Stimulated activated CD4-positive, alpha-beta T cell treated with anti-CD3 and anti-CD28 coated beads, Interleukin-4, amount 100 ng/mL, for 4 hours (primary cell): ENCODE data around the gene STX18.

ENCODE experiments used
- DNase-seq, 2 experiments: peaks; one replicate each; pipeline ENCODE4 v3.0.0-alpha.2; 2020

The STX18 gene

DNA sequence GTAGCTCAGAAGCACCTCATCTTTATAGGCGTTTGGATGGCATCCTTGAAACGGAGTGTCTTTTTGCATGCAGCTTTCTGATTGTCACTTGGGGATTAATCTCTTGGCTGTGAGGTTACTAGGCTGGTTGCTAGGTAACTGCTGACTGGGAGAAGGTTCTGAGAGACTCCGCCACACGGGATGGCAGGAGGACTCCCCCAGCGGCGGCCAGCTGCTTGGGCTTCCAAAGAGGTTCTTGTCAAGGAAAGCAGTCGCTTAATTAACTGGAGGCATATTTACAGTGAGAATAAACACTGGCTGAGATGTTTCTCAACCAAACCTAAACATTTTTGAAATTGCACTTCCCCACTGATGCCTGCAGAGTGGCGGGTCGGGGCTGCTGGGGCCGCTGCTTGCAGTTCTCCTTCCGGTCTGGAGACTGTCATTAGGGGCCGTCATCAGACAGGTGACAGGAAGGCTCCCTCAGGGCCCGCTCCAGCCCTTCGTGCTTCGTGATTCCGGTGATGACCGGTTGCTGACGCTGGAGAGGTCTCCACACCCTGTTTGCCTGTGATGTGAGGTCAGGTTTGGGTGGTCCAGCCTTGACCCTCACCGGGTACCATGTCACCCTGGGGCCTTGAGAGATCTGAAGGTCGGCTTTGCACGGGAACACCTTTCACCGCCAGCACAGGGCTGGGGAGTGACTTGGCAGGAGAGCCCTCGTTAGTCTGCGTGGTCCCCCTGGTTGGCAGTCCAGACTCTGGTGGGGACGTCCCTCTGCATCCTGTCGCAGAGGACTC is 145.8 kb downstream of the STX18 start:
- no peak for DNase-seq

DNA sequence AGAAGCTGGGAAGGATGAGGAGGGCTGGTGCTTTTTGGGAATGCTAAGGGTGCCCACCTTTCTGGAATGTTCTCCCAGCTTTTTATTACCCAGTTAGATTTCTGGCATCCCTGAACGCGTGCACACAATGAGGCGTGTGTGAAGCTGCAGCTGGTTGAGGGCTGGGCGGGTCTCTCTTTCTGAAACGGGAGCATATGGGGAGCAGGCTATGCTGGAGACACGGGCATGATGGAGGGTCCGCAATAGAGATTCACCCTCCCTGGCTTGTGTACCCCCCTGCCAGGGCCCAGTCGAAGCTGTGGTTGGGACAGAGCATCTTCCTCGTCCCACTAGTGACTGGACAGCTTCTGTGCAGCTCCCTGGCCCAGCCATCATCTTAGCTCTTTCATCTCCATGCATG is 146.5 kb downstream of the STX18 start:
- DNase-seq = no peak

DNA sequence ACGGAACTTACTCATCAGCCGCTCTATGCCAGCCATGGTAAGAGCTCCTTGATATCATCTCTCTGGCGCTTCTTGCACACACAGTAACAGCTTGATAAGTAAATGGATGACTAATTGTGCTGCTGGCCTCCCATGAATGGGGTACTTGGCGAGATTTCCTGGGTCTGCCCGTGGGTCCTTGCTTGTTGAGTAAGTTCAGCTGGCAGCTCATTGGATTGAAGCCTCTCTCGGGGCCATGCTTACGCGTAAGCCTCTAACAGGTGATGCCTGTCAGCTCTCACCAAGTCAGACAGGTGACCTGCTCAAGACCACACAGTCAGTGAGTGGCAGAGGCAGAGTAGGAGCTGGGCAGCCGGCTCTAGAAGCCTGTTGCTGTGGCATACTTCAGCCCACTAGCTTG is 147.2 kb downstream of the STX18 start:
- DNase-seq = no peak

DNA sequence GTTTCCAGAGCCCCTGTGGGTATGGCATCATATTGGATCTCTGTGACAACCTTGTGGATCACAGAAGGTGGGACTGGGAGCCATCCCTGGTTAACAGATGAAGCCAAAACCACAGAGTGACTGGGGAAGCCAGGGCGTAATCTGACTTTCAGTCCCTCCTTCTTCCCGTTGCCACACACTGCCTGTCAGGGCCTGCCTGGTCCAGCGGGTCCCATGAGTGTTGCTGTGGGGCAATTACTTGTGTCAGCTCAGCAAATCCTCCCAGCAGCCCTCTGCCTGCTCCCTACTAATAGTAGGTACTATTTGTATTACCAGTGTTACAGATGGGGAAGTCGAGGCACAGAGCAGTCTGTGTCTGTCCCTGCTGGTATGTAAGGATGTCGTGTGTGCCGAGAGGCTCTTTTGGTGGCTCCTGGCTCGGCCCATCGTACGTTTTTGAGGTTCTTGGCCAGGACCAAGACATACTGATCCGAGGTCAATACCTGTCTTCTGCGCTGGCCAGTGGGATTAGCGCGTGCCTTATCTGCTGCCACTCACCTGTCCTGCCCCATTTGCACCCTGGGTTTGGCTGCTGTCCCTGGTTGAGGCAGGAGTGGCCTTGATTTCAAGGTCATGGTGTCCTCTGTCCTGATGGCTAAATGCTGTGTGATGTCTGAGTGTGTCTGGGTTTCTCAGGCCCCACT is 149.2 kb downstream of the STX18 start:
- no peak for DNase-seq

DNA sequence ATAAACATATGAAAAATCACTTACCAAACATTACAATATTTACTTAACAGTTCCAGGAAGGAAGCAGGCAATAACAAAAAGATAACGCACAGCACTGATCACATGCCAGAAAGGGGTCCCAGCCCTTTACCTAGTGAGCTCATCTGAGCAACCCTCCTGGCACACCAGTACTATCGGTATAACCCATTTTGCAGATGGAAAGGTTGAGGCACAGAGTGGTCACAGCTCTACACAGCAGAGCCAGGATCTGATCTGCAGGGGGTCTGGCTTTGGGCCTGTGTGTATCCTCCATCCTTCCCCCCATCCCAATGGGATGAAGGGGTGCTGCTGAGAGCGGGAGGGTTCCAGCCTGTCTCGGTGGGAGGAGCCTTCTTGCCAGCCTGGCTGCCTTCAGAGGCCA is 150.0 kb downstream of the STX18 start:
- no peak for DNase-seq

DNA sequence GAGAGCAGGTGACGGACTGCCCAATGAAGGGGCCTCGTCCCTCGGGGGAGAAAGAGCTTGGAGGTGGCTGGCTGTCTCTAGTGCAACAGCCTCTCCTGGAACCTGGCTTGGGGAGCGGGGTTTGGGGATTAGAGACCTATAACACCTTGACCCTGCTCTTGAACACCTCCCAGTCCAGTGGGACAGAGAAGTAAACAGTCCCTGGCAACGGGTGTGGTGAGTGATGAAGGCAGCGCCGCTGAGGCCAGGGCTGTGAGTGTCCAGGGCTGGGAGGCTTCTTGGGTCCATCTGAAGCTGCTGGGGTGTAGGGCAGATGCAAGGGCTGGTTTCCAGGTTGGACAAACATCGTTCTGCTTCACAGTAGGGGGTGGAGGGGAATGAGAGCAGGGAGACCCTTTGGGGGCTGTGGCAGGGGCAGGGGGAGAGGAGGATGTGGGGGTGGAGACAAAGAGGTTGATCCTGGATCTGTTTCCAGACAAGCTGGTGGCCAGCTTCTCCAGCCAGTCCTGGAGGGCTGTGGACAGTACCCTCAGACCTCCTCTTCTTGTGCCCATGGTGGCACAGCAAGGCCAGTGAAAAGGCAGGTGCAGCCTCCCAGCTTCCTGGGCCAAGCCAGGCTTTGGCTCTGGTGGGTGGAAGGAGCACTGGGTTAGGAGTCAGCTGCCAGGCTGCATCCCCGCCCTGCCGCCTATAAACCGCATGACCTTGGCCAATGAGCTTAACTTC is 151.2 kb downstream of the STX18 start:
- no peak for DNase-seq

DNA sequence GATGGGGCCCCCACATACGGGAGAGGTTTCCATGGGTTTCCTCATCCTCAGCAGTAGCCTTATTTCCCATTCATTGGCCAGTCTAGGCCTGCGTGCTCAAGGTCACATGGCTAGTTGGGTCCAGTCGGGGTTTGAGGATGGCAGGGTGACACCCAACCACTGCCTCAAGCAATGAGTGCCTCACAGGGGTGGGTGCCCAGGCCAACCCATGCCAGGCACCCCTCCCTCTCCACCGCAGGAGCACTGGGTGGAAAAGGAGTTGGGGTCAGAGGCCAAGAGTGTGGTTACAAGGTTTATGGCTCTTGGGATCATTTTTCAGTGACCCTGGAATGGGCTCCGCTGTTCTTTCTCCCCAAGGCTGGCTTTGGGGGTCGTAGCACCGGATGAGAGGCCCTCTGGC is 151.8 kb downstream of the STX18 start:
- no peak for DNase-seq

DNA sequence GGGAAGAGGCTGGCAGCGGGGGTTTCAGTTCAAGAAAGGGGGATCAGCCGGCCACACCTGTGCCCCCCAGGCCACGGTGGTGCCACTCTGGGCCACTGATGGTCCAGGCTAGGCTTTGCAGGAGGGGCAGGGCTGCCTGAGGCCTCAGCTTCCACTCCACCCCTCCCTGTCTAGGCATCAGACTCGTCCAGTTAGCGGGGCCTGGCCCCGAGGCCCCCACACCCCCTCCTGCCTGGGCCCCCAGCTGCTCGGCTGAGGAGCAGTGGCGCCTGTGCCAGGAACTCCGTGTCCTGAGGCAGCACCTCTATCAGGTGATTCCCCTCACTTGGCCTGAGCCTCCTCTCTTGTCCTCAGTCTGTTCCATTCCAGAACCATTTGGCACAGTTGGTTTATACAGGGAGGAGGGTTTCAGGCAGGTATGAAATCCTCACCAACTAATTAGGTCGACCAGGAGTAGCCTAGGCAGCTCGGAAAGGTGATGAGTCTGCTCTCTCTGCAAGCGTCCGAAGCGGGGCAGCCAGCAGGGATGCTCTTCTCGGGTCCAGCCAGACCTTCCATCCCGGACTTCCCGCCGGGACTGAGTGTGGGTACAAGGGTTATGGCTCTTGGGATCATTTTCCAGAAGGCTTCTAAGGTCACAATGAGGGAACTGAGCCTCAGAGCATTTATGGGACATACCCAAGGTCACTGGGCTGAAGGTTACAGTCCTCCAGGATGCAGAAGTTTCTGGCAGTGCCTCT is 152.8 kb downstream of the STX18 start:
- DNase-seq = no peak

DNA sequence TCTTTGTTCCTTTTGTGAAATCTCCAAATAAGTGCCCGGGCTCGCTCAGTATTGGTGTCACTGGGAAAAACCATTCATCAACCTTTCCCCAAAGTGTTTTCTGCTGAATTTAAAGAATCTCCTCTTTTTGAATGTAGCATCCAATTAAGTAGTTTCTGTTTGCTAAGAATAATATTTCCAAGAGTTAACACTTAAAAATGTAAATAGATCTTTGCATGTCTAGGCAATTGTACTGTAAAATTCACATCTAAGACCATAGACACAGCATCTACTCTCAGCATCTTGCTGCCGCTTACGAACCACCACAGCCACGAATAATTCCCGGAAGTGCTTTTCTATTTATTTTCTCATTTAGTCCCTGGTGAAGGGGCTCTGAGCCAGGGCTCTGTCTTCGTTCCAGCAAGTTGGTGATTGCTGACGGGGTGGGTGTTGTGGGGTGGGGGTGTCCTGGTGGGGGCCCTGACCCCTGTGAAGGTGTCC is 153.5 kb downstream of the STX18 start:
- no peak for DNase-seq

DNA sequence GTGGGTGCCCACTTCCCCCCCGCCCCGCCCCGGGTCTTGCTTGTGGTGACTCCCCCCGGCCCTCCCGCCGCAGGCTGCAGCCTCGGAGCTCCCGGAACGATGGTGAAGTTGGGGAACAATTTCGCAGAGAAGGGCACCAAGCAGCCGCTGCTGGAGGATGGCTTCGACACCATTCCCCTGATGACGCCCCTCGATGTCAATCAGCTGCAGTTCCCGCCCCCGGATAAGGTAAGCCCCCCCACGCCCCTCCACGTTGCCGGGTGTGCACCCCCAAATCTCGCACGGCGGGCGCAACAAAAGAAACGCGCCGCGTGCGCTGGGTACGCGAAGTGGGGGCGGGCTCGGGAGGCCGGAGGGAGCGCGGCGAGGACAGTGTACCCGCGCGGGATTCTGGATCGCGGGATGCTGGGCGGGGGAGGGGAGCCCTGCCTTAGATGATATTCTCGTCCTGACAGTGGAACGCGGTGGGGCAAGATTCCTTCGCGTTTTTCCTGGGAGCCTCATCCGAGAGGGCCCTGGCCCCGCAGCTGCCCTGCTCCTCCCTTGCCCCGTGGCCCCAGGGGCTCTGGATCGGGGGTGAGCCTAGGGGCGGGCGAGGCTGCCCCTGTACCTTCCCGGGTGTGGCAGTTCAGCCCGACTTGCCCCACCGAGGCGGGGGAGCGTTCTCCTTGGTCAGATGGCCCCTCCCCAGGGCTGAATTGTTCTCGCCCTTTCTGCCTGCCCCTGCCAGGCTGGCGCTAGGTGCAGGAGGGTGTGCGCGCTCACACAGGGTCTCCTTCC is 154.1 kb downstream of the STX18 start:
- no peak for DNase-seq

DNA sequence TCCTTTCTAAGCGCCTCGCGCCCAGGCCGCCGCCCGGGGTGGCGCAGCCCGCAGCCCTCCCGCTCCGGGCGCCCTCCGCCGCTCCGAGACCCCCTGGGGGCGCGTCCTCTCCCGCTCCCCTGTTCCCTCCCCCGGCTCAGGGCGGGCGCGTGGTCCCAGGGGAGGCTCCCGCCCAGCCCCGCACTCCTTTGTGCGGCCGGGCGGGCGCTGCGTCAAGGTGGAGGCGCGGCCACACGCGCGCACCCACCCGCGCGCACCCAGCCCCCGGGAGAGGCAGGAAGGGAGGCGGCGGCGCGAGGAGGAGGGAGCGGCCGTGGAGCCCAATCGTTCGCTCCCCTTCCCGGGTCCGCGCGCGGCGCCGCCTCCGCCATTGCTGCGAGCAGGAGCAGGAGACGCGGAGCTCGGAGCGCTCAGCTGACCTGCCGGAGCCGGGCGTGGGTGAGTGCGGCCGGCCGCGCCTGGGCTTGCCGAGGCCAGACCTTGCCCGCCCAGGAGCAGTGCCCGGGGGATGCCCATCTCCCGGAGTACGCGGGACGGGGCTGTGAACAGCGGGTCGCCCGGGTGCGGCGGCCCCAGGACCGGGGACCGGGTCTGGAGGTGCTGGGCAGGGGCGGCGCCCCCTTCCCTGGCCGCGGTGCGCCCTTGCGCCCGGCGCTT is 155.0 kb downstream of the STX18 start, which contains the start of gene NSG1:
Gene NSG1, plus strand, starts transcription at position 367 of the 657 bp plus-strand sequence. CDS start 528 bp downstream, outside the sequence.
- peak; percentile 6 to 33 for DNase-seq

DNA sequence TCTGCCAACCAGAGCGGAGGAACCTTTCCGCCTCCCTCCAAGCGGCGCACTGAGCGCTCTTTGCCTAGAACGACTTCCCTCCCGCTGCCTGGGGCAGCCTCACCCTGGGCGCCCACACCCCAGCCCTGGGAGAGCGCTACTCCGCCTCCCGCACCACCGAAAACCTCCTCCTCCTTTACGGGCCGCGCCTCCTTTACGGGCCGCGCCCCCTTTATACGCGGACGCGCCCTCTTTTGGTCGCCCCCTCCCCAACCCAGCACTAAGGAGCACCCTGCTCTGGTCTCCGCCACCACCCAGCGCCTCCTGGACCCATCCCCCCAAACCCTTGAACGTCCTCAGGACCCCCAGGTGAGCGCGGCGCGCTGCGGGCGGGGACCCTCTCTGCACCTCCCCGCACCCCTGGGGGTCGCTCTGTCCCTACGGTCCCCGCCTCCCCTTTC is 155.5 kb downstream of the STX18 start:
- peak; percentile 13 to 24 for DNase-seq

DNA sequence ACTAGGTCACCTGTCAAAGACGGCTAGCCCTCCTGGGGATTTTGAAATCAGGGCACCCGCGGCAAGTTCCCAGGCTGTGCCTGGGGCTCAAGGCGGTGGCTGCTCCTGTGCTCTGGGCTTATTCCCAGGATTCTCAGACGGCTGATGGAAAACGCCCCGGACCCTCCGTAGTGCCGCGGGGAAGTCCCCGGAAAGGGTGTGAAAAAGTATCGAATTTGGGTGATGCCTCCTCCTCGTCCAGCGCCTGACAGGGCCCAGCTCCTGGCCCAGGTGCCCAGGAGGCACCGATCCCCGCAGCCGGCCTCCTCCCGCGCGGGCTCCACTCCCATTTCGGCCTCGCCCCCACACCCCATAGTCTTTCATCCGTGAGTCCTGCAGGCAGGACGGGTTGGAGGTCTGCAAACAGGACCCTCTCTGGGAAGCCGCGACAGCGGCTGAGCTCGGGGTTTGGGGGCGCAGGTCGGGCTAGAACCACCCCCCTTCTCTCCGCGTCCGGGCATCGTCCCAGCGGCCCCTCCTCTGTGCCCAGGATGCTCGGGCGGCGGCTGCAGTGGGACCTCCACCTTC is 156.0 kb downstream of the STX18 start:
- no peak for DNase-seq

DNA sequence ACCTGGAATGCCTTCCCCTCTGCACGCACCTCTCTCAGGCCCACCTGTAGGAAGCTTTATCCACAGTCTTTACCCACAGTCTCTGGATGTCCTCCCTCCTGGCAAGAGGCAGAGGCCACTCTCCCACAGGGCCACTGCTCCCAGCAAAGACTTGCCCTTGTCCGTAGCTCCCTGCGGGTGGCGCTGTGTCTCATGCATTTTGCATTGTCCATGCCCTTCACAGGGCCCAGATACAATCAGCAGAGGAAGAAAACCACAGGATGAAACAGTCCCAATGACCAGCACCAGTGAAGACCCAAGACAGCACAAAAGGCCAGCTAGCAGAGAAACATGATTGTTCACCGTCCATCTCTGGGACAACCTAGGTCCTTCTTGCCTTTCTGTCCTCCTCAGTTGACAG is 157.0 kb downstream of the STX18 start:
- DNase-seq = no peak

DNA sequence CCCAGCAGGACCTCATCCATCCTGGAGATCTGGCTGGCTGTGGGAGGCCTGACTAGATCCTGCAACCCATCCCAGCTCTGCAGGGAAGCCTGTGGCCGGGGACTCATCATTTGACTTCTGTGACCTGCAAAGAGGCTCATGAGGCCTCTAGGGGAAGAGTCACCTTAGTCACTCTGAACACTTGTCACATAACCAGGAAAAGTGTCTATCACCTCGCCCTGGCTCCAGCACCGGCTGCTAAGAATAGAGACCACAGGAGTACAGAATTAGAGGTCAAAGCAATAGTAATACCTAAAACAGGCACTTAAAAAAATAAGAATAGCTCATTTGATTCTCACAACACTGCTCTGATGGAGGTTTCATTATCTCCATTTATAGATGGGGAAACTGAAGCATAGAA is 158.8 kb downstream of the STX18 start:
- no peak for DNase-seq

DNA sequence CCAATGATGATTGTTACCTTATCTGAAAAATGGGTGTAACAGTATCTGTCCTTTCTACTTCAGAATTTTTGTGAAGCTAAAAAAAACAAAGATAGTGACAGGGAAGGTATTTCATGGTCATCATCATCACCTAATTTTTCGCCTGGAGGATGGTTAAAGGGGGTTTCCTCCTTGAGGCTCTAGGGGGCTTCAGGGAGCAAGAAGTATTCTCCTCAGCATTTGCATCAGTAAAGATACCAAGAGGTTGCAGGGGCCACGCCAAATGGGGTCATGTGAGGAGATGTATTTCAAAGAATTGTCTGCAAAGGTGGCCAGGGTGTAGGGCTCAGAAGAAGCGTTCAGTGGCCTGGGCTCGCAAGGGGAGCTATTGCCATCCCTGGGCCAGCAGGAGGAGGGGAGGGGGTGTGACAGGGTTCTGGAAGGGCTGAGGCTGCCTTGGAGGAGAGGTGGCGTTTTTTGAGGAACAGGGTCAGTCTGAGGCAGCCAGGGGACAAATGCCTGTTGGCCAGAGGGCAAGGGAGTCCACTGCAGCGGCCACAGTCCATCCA is 162.2 kb downstream of the STX18 start:
- DNase-seq = no peak

DNA sequence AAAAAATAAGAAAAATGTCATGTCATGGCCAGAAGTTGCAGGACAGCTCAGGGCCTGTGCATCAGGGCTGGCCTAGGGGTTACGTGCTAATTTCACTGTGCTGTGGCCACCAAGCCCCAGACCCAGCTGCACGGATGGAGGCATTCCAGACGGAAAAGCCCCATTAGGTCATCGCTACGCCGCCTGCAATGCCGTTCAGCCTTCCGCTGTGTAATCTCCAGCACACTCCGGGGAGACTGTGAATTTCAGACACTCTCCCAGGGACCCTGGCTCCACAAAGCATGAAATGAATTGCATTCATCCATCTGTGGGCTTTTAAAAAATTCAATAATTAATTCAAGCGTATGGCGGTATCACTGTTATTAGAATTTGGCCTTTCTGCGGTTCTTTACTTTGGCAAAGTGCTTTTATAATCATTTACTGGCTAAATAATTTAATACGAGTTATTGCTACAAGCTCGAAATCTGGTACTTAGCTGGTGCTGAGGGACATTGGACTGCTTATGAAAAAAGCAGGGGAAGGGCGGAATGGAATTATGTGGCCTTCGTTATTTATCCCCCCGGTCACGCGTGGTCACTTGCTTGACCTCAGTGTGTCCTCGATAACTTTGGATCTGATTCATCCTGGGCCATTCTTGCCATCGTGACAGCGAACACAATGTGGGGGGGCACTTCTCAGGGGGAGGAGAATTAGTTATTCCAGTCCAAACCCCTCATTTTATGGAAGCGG is 164.0 kb downstream of the STX18 start:
- no peak for DNase-seq

DNA sequence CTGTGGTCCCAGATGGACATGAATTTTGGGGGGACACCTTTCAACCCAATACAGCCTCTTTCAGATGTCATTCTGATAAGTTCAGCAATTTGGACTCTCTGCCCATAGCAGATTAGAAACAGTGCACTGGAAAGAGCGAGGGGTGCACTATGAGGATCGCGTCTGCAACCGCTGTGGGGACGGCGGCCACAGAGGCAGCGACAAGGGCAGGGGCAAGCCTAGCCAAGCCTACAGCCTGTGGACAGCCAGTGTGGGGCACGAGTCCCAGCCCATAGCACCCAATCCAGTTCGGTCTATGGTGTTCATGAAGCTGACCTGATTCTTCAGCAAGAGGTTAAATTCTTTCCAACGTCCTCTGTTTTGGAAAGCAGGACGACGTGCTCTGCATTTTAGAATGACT is 164.7 kb downstream of the STX18 start:
- no peak for DNase-seq

DNA sequence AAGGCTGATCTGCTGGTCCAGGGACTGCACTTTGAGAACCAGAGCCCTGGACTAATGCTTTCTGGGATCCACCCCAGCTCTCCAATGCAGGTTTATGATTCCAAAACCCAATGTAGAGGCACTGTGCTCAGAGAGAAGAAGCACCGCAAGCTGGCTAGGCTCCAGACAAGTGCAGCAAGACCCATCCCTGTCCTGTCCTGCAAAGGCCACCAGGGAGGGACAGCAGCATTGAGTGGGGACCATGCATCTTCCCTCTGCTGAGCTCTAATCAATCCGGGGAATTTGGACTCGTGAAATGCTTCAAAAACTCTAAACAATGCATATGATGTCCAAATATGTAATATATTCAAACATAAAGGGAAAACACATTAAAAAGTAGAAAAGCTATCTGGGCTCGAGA is 165.8 kb downstream of the STX18 start:
- DNase-seq = no peak
